GM19455 (cell line): ENCODE data around the gene LRP1.

ENCODE experiments used
- ATAC-seq: cut with Tn5 transposase; IDR thresholded peaks from one replicate; pipeline ENCODE4 v1.9.1; 2021; ENCODE audit not compliant: unreplicated experiment

The LRP1 gene

DNA sequence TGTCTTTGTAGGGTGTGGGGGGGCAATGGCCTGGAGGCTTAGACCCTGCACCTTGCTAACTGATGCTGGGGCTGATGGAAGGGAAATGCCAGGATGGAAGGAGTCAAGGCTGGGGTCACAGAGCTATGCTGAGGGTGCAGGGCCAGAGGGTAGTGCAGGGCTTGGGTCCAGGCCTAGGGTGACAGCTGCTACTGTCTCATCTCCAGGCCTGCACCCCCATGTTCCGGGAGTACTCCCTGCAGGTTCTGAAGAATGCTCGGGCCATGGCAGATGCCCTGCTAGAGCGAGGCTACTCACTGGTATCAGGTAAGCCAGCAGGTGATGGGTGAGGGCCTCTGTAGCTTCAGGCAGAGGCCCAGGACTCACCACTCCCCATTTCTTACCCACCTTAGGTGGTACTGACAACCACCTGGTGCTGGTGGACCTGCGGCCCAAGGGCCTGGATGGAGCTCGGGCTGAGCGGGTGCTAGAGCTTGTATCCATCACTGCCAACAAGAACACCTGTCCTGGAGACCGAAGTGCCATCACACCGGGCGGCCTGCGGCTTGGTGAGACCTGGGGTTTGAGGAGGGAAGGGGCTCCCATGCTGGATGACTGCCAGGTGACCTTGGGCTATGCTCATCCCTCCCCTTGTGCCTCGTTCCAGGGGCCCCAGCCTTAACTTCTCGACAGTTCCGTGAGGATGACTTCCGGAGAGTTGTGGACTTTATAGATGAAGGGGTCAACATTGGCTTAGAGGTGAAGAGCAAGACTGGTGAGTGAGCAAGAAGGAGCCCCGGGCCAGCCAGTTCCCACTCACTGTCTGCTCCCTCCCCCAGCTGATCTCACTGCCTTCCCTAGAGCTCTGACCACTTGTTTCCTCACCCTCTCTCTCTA is 105.3 kb downstream of the LRP1 start:
- no peak for ATAC-seq

DNA sequence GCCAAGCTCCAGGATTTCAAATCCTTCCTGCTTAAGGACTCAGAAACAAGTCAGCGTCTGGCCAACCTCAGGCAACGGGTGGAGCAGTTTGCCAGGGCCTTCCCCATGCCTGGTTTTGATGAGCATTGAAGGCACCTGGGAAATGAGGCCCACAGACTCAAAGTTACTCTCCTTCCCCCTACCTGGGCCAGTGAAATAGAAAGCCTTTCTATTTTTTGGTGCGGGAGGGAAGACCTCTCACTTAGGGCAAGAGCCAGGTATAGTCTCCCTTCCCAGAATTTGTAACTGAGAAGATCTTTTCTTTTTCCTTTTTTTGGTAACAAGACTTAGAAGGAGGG is 105.9 kb downstream of the LRP1 start:
- ATAC-seq: no peak

DNA sequence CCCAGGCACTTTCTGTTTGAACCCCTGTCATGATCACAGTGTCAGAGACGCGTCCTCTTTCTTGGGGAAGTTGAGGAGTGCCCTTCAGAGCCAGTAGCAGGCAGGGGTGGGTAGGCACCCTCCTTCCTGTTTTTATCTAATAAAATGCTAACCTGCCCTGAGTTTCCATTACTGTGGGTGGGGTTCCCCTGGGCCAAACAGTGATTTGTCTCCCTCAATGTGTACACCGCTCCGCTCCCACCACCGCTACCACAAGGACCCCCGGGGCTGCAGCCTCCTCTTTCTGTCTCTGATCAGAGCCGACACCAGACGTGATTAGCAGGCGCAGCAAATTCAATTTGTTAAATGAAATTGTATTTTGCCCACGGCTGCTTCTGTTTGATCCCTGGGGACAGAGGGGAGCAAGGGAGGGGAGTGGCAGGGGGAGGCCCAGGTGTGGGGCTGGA is 106.3 kb downstream of the LRP1 start:
- ATAC-seq: no peak

DNA sequence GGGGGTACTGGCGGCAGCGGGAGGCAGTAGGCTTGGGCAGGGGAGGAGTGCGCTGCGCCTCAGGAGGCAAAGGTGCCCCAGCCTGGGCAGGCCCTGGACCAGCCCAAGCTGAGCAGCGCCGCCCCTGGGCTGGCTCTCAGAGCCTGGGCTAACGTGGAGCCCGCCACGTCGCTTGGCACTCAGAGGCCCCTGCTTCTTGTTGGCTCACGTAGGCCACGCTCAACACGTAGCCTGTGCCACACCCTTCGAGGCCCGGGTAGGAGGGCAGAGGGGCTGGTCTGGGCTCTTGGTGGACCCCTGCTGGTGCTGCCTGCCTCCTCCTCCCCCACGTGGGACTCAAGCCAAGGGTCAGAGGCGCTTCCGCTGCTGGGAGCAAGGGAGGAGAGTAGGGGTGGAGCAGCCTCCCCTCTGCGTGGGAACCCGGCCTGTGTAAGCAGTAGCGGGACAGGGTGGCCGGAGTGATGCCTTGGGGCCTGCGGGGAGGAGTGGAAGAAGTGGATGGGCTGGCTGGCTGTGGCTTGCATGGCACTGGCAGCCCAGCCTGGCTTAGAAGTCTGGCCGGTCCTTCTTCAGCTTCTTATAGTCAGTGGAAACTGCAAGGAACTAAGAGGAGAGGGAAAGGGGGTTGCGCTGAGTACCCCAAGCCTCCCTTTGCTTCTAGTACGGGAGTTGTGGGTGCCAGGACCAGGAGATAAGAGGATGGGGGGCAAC is 106.9 kb downstream of the LRP1 start:
- no peak for ATAC-seq

DNA sequence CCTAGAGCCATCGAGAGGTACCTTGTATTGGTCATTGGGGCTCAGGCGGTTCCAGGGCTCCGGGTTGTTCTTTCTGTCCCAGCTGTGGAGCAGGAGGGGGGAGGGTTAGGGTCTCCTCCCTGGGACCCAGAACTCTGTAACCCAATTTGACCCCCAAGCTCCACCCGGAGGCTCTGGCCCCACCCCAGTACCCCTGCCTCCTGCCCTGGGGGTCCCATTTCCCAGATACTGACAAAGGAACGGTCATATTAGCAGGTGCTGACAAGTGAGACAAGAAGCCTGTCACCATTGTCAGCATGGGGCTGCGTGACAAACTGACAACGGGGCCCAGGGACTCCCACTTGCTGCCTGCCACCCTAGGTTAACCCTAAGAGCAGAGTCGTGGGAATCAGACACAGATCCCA is 107.4 kb downstream of the LRP1 start:
- no peak for ATAC-seq

DNA sequence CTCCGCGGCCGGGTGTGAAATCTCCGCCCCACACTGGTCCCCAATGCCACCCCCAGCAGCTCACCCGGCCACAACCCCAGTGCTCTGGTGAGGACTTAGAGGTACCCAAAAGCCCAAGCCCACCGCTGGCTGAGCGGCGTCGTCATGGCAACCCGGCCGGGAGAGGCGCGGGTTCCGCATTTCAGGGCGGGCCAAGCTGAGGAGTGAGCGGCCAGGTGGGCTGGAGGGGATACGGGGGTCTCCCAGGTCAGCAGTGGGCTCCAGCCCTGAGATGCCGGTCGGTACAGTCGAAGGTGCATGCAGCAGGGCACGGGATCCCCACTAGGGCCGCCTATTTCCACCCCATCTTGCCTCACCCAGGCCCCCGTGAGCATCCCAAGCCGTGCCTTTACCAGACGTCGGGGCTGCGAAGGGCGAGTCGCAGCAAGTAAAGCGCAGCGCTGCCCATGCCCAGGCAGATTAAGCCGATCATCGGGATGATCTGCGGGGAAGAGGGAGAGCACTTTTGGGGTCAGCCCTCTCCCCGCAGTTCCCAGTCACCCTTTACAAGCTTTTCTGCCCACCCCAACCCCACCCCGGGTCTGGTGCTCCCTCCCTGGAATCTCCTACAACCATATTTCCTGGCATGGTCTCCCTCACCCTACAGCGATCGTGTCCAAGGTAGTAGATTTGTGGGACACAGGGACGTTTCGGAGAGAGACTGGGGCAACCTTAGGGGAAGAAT is 108.1 kb downstream of the LRP1 start:
- ATAC-seq: no peak

DNA sequence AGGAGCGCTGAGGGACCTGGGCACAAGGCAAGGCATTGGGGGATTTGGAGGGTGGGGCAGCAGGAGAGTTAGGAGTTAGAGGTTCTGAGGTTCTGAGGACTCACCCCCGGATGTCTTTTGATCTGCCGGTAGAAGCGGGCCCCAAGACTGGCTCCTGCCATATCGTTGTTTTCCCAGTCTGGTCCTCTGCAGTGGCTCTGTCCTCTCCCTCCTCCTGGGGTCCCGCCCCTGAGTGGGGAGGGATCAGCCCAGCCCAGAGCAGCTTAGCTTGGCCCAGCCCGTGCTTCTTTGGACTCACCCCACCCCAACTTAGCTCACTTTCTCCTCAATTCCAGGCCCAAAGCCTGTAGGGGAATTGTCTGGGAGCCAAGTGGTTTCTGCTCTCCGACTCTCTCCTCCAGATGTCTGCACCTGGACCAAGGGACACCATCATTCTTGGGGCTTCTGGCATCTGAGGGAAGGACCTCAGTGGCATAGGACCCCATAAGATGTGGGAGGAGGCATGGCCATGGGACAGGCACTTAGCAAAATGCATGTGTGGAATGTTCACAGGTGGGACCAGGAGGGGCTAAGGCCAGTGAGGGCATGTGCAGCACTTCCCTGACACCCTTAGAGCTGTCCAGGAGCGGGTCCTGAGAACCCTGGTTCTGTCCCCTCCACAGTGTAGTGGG is 108.8 kb downstream of the LRP1 start:
- ATAC-seq: no peak

DNA sequence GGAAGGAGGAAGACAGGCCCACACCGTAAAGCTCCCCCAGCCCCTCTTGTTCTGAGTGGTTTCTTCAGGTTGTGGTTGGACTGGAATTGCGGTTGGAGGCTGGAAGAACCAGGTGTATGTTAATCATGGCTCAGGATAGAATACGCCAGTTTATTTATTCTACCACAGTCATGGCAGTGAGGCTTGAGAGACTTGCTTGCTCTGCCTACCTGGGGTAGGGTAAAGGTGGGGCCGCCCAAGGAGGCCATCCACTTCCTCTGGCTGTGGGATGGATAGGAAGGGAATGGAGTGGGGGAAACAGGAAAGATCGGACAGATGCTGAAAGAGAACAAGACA is 109.3 kb downstream of the LRP1 start:
- ATAC-seq: no peak

DNA sequence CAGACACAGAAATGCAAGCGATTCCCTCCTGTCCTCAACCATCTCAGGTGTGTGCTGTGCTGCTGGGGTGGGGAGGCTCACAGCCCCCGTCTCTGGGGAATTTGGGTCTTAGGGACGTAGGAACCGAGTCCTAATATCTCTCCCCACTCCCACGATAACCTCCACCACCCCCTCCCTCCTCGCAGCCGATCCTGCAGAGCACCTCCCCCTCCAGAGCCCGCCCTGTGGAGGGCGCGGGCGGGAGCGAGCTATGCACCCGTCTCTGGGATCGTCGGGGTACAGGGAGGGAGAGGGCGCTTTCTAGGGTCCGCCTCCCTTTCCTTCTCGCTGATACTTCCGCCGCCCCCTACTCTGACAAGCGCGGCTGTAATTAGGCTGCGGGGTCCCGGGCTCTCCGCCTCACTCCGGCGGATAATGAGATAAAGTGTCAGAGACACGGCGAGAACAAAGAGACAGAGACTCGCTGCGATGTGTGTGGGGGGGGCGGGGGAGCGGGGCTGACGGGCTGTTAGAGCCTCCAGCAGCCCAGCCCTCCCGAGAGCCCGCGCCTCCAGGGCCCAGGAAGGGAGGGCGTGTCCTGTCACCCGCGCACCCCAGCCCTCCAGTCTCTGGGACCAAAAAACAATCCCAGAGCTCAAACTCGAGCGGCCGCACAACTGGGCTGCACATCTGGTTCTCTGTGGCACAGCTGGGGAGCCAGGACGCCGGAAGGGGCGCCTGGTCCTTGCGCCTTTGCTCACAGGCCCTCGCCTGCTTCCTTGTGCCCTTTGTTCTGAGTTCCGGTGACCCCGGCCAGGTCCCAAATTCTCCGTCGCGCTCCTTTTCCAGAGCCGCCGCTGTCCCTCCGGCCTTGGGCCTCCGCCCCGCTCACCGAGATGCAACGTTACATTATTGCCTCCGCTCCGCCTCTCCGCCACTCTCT is 109.9 kb downstream of the LRP1 start:
- no peak for ATAC-seq

DNA sequence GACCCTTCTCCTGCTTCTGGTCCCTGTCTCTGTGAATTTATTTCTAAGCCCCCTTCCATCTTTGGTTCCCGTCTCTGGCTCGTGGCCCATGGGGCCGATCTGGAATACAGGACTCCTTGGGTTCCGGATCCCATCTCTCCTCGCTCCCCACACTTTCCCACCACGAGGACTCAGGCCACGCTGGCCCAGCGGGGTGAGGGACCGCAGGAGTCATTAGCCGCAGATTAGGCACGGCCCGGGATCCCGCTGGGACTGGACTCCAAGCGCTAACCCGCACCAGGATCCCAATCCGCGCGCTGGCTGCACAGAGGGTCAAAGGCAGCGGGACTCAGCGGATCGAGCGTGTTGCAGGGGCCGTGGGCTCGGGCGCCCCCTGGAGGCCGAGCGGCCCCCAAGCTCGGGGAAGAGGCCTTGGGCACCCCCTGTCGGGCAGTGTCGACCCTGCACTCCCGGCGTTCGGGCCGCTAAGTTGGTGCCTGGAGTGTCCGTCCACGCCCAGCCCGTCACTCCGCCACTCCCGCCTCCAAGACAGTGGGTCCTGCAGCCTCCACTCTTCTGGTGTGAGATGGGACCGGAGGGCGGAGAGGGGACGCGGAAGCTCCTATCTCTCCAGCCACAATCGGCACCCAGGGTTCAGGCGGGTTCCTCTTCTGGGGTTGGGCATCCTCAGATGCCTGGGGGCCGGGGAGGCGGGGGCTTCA is 110.7 kb downstream of the LRP1 start:
- ATAC-seq: peak; percentile 58

DNA sequence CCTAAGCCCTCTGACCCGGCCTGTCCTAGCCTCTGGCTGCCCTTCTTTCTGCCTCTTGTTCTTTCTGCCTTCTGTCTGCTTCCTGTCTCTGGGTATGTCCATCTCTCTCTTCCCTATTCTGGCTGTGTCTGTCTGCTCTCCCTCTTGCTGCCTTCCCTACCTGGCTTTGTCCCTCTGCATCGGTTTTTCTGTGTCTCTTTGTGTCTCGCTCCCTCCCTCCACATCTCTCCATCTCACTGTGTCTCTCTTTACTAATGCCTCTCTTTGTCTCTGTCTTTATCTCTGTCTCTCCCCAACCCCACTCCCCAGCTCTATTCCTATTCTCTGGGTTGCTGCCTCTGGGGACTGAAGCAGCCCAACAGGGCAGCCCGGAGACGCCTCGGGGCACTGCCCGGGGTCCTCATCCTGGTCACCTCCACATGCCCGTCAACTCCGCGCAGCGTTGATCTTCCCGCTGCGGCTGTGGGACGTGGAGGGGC is 111.3 kb downstream of the LRP1 start:
- no peak for ATAC-seq

DNA sequence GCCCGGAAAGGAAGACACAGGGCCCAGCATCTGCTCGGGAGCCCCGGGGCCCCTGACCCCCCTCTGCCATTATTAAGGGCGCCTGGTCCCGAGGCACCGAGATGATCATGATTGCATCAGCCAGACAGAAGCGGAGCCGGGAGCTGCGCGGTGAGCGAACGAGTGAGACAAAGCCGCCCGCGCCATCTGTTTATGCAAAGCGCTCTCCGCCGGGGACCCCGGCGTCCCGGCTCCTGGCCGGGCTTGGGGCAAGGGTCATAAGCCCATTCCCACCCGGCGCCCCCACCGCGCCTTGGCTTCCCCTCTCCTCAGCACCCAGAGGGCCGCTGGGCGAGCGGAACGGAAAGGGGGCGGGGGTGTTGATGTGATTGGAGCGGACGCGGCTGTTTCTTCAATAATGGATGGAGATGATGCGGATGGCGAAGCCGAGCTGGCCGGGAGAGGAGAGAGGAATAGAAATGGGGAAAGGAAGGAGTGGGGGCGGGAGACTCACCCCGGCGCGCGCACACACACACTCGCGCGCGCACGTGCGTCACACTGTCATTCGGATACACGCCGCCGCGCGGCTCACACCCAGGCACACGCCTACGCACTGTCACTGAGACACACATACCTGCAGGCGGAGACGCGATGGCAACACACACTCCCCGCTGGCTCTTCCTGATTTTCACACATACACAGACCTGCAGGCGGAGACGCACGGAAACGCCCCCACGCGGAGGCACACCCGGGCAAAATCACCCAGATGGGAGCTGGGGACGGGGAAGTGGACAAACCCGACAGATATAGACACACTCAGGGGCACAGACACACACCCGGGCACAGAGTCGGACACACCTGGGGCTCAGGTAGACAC is 112.0 kb downstream of the LRP1 start:
- ATAC-seq: peak; percentile 25

DNA sequence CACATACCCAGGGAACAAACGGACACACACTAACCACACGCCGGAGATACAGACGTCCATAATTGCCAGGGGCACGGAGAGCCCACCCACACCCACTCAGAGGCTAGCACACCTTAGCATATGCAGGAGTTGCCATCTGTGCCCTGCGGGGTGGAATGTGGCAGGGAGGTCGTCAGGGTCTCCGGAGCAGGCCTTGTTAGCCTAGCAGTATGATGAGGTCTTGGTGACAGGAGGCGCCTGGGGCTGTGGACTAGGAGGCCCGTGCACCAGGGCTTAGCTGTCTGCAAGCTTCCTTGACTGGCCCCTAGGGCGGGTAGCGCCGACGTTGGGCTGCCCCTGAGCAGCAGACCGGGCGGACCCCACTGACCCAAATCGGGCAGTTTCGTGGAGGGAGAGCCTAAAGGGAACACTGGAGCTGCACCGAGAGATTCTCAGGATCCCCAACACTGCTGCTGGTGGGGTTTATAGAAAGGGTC is 112.7 kb downstream of the LRP1 start:
- ATAC-seq: no peak

DNA sequence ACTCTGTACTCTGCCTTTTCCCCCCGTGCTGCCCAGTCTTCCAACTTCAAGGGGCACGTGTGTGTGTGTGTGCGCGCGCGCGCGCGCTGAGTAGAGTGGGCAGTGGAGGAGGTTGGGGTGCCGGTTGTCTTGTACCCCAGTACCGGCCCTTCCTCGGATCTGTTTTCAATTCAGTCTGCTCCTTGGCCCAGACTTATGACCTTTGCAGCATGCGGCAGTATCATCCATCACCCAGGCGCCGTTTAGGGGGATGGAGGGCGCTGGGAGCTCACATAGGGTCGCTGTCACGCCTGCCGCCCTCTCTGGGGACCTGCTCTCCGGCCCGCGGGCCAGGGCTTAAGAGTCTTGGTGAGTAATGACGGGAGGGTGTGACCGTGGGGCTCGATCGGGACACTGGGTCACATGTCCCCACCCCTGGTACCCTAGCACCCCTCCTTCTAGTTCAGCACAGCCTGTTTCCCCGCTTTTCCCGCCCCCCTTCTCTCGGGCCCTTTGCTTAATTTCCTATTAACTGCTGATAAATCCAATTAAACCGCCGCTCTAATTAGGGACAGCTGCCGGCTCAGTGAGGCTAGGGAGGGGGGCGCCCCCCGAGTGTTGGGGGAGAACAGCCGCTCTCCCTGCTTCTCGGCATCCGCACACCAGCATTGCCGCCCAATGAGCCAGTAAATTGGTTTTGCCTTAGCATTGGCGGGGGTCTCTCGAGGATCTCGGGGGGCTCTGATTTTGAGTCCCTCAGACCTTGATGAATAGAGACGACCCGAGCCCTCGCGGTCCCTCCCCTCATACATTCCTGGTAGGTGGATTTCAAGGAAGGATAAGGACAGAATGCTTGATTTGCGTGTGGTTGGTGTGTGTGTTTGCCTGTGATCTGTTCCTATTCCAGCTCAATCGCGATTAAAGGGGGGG is 113.4 kb downstream of the LRP1 start:
- ATAC-seq: no peak

DNA sequence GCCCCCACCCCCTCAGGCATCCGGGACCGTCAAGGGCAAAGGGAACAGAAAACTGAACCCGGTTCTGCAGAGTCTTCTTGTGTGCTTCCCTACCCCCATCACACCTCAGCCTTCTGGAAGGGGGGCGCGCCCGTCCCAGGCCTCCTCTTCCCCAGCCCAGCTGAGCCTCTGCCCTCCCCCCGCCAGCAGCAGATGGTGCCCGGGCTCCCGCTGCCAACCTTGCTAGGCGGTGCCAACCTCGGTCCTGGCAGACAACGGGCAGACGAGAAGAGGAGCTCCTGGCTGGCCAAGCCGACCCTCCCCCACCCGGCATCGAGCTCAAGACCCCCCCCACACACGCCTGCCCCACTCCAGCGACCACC is 114.0 kb downstream of the LRP1 start:
- ATAC-seq: no peak

DNA sequence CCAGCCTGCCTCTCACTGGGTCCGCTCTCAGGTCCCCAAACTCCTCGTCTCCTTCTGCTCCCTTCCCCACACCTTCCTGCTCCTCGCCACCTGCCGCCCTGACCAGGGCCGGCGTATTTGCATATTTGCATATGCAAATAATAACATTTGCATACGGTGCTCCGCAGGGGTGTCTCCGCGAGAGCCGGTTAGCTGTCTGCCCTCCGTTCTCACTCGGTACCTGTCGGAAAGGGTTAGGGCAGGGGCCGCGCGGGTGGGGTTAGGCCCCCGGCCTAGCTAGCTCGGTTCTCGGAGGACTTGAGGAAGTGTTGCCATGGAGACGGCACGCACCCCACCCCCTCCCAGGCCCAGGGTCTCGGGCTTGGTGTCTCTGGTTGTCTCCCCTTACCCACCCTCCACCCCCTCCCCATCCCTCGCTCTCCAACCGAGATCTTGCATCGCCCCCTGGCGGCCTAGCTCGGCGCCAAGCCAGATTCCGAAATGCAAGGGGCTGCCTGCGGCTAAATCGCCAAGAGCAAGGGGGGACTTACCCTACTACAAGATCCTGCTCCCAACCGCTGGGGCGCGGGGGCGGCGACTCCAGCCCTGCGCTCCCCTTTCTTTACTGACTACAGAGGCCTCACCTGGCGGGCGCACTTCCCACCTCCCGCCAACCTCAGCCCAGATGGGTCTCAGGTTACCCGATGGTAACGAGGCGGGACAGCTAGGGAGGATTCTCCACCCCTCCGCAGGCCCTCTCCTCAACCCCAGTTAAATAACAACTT is 114.6 kb downstream of the LRP1 start:
- peak; percentile 29 for ATAC-seq
